Measurements from ENCODE around the gene SLC25A6.
"Not testable (repeated sequence)": the region's sequence is repeated elsewhere in the genome, so short reads cannot be mapped to it uniquely, and the experiment has no call there.

Gene SLC25A6

DNA sequence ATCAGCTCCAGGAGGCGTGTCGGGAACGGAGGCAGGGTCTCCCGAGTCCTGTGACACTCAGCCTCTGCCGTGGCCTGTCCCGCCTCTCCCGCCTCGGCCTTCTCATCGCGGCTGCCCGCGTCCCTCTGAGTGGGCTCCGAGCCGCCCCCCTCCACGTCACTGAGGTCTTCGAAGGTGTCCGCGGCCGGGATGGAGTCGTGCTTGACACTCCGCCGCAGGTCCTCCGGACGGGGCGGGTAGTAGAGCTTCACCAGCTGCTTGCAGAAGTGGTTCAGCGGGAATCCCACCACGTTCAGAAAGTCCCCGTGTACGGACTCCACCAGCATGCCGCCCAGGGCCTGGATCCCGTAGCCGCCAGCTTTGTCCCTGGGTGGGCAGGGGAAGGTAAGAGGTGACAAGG, 35.8 kb upstream of the SLC25A6 start:
- no peak for DNase-seq (ENCODE audit: low read depth)
- no peak overlapping the region for H3K4me3 ChIP-seq (ENCODE audit: low read depth, low read length)
- TF ChIP-seq, protein P1, sequence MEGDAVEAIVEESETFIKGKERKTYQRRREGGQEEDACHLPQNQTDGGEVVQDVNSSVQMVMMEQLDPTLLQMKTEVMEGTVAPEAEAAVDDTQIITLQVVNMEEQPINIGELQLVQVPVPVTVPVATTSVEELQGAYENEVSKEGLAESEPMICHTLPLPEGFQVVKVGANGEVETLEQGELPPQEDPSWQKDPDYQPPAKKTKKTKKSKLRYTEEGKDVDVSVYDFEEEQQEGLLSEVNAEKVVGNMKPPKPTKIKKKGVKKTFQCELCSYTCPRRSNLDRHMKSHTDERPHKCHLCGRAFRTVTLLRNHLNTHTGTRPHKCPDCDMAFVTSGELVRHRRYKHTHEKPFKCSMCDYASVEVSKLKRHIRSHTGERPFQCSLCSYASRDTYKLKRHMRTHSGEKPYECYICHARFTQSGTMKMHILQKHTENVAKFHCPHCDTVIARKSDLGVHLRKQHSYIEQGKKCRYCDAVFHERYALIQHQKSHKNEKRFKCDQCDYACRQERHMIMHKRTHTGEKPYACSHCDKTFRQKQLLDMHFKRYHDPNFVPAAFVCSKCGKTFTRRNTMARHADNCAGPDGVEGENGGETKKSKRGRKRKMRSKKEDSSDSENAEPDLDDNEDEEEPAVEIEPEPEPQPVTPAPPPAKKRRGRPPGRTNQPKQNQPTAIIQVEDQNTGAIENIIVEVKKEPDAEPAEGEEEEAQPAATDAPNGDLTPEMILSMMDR (IDR thresholded peaks at IDR 0.05; ENCODE audit: low read depth, low read length, missing control alignments) = no peak

- not testable (repeated sequence) for DNase-seq (ENCODE audit: low read depth); H3K4me3 ChIP-seq (ENCODE audit: low read depth, low read length)
Observed at GRCh38 chrX:1426321-1426720, 34.4 kb upstream of the SLC25A6 start.

GRCh38 chrX:1425381-1425780, 33.5 kb upstream of the SLC25A6 start:
- no peak overlapping the region for H3K4me3 ChIP-seq (ENCODE audit: low read depth, low read length)
- DNase-seq (ENCODE audit: low read depth) = no peak
- TF ChIP-seq, protein P1 (IDR thresholded peaks at IDR 0.05; ENCODE audit: low read depth, low read length, missing control alignments) = no peak

DNA sequence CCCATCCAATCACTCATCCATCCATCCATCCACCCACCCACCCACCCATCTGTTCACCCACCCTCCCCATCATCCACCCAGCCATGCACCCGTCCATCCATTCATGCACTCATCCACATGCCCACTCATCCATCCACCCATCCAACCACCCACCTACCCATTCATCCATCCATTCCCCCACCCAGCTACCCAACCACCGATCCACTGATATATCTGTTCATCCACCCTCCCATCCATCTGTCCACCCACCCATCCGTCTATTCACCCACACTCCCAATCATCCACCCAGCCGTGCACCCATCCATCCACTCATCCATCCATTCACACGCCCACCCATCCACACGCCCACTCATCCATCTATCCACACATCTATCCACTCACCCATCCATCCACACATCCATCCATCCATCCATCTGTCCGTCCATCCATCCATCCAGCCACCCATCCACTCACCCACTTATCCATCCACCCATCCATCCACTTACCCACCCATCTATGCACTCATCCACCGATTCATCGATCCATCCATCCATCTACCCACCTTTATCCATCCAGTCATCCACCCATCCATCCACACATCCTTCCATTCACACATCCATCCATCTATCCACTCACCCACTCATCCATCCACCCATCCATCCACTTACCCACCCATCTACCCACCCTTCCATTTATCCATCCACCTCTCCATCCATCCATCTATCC, 32.4 kb upstream of the SLC25A6 start:
- no peak overlapping the region for H3K4me3 ChIP-seq (ENCODE audit: low read depth, low read length)
- TF ChIP-seq, protein P1 (IDR thresholded peaks at IDR 0.05; ENCODE audit: low read depth, low read length, missing control alignments) = no peak
- DNase-seq (ENCODE audit: low read depth) = no peak

DNA sequence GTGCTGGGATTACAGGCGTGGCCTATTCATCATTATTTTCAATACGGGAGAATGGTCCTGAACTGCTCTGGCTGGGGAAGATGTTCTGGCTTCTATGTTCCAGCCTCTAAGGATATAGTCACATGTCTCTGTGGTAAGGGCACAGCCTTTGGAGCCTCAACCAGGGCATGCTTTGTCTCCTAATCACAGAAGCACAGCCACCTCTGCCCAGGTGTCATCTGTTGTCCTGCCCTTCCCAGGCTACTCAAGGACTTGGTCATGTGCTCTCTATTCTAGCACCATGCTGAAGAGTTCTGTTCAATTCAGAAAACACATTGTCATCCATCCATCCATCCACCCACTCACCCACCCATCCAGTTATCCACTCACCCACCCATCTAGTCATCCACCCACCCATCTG, 31.3 kb upstream of the SLC25A6 start:
- no peak overlapping the region for H3K4me3 ChIP-seq (ENCODE audit: low read depth, low read length)
- TF ChIP-seq, protein P1 (IDR thresholded peaks at IDR 0.05; ENCODE audit: low read depth, low read length, missing control alignments) = no peak
- DNase-seq (ENCODE audit: low read depth) = no peak

DNA sequence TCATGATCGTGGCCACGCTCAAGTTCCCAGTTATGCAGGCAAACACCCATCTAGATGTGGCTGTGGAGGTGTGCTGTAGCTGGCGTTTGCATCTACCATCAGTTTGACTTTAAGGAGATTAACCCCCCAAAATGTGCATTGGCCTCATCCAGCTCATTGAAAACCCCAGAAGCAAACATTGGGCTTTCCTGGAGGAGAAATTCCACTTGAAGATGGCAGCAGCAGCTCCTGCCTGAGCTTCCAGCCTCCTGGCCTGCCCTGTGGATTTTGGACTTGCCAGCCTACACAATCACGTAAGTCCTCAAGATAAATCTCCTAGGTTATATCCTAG, 30.2 kb upstream of the SLC25A6 start:
- no peak overlapping the region for H3K4me3 ChIP-seq (ENCODE audit: low read depth, low read length)
- TF ChIP-seq, protein P1 (IDR thresholded peaks at IDR 0.05; ENCODE audit: low read depth, low read length, missing control alignments) = no peak
- no peak for DNase-seq (ENCODE audit: low read depth)

DNA sequence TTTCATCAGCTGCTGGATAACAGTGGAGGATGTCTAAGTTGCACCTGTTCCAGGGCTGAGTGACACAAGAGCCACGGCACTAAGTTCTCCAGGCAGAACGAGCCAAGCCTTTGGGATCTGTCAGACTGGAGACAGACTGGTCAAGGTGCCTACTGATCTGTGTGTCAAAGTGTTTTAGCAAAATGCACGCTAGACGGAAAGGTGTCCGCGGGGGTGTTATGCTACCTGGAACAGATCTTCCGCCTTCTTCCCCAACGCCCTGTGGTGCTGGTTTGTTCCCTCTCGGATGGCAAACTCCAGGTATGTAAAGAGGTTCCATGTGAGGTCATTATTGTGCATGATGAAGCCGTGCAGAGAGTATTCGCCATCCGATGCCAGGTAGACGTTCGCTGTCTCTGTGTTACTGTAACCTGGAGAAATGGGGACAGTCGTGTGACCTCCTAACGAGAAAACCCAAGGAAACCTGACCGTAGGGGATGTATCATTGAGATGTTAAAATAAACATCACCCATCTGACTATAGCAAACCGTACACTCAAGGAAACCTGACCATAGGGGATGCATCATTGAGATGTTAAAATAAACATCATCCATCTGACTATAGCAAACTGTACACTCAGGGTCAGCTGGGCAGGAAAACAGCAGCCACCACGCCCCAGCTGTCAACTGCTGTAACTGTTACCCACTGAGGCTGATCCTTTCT, 29.7 kb upstream of the SLC25A6 start:
- TF ChIP-seq, protein P1 (IDR thresholded peaks at IDR 0.05; ENCODE audit: low read depth, low read length, missing control alignments) = no peak
- no peak overlapping the region for H3K4me3 ChIP-seq (ENCODE audit: low read depth, low read length)
- no peak for DNase-seq (ENCODE audit: low read depth)

Measured in GM12864 (cell line).